ENCODE results near the gene CCL23.
A peak's percentile ranks its signal among the peaks of the same experiment; 100 is the strongest.
"Not testable (repeated sequence)": the region's sequence is repeated elsewhere in the genome, so short reads cannot be mapped to it uniquely, and the experiment has no call there.

CCL23 gene

DNA sequence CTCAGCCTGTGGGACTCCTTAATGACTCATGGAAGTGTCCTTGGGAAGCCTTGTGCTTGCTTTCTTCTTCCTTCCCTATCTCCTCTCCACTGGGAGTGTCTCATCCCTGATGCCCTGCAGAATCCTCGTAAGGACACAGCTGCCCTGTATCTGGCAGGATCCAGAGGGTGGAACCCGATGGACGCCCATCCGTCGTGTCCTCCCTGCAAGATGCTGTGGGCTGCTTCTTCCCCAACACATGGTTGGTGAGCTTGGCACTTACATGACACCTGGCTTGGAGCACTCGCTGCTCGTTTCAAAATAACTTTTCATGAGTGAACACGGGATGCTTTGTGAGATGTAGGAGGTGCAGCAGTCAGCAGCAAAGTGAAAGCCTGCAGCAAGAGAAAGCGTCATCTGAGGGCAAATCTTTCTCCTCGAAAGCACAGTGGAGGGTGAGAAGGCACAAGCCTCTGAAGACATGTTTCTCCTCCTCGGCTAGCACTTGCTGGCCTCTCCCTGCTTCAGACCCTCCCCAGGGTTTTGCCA is 19.7 kb downstream of the CCL23 start:
- no peaks in the 10 kb centered on the region for H3K36me3 Mint-ChIP-seq (ENCODE audit: low read depth)
- no peaks in the 10 kb centered on the region for H3K9me3 Mint-ChIP-seq
- H3K27ac Mint-ChIP-seq: no peak overlapping the region
- no peak for DNase-seq (ENCODE audit: low spot score)
- H3K27me3 Mint-ChIP-seq (ENCODE audit: low read depth): peaks cover 20% of the 10 kb centered on the region
- no peaks in the 10 kb centered on the region for H3K4me1 Mint-ChIP-seq (ENCODE audit: low read depth)
- H3K4me3 Mint-ChIP-seq: no peak overlapping the region

DNA sequence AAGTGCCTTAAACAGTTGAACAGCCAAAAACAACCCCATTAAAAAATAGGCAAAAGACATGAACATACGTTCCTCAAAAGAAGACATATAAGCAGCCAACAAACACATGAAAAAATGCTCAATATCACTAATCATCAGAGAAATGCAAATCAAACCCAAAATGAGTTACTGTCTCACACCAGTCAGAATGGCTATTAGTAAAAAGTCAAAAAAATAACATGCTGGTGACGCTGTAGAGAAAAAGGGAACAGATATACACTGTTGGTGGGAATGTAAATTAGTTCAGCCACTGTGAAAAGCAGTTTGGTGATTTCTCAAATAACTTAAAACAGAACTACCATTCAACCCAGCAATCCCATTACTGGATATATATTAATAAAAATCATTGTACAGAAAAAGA is 22.4 kb downstream of the CCL23 start:
- not testable (repeated sequence) for H3K9me3 Mint-ChIP-seq; H3K4me1 Mint-ChIP-seq (ENCODE audit: low read depth); DNase-seq (ENCODE audit: low spot score); H3K27ac Mint-ChIP-seq; H3K36me3 Mint-ChIP-seq (ENCODE audit: low read depth); H3K4me3 Mint-ChIP-seq
- H3K27me3 Mint-ChIP-seq (ENCODE audit: low read depth): peaks cover 20% of the 10 kb centered on the region

DNA sequence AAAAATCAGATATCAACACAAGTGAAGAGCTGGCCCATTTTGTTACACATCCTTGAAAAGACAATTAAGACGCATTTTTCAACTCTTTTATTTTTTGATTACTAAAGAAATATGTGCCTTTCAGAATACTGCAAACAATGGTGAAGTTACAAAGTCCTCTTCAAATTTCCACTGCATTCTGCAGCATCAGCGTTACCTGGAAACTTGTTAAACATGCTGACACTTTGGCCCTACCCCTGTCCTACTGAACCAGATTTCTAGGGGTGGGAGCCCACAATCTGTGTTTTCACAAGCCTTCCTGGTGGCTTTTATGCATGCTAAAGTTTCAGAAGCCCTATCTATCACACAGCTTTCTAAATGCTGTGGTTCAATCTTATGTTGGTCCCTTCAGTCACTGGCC is 26.7 kb downstream of the CCL23 start:
- Mint-ChIP-seq H3K4me1 (ENCODE audit: low read depth) (no peaks in the 10 kb centered on the region), H3K27me3 (ENCODE audit: low read depth) (peaks cover 16% of the 10 kb centered on the region), H3K9me3 (no peaks in the 10 kb centered on the region), H3K36me3 (ENCODE audit: low read depth) (no peaks in the 10 kb centered on the region), H3K4me3 (no peak overlapping the region), H3K27ac (no peak overlapping the region)
- no peak for DNase-seq (ENCODE audit: low spot score)

DNA sequence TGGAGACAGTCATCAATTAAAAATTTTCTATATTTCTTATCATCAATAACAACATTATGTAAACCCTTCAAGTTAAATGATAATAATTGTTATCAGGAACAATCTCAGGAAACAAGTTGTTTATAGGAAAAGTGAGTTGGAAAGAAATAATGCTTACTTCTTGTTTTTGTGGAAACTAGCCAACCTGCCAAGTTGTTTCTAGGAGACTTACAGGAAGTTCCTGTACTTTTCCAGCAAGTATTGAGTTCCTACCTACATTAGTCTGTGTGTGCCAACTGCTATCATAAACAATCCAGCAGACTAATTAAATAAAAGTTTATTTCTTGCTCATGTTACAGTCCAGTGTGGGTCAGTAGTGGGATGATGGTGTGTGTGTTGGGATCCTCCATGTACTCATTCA is 29.6 kb downstream of the CCL23 start:
- no peaks in the 10 kb centered on the region for H3K4me1 Mint-ChIP-seq (ENCODE audit: low read depth)
- no peak overlapping the region for H3K4me3 Mint-ChIP-seq
- H3K27ac Mint-ChIP-seq: no peak overlapping the region
- H3K9me3 Mint-ChIP-seq: no peaks in the 10 kb centered on the region
- no peak for DNase-seq (ENCODE audit: low spot score)
- H3K36me3 Mint-ChIP-seq (ENCODE audit: low read depth): no peaks in the 10 kb centered on the region
- H3K27me3 Mint-ChIP-seq (ENCODE audit: low read depth): peaks cover 2% of the 10 kb centered on the region

DNA sequence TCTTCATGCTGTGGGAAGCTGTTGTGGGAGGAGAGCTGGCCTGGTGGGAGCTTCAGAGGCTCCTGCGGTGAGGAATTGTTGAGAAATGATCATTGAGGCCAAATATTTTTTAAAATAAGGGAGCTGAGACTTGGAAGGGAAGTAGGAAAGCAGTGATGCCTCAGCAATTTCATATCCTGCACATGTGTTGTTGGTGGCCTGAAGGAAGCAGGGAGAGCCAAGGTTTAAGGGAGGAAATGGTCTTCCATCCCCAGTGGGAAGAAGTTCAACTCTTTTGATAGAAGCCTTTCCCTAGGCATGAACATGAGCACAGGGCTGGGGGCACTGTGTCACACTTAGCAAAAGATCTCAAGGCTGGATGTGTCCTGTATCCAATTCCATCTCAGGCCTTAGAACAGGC is 31.1 kb downstream of the CCL23 start, which contains the start of gene CCL14:
Gene CCL14, minus strand, starts transcription at position 87 of the 400 bp plus-strand sequence. Its CDS starts 80 bp downstream, at position 7.
- no peak for DNase-seq (ENCODE audit: low spot score)
- Mint-ChIP-seq H3K27me3 (ENCODE audit: low read depth) (peaks cover 2% of the 10 kb centered on the region), H3K36me3 (ENCODE audit: low read depth) (no peaks in the 10 kb centered on the region), H3K4me3 (no peak within 1 kb of the TSS), H3K9me3 (no peaks in the 10 kb centered on the region), H3K27ac (no peak within 1 kb of the TSS), H3K4me1 (ENCODE audit: low read depth) (no peaks in the 10 kb centered on the region)

DNA sequence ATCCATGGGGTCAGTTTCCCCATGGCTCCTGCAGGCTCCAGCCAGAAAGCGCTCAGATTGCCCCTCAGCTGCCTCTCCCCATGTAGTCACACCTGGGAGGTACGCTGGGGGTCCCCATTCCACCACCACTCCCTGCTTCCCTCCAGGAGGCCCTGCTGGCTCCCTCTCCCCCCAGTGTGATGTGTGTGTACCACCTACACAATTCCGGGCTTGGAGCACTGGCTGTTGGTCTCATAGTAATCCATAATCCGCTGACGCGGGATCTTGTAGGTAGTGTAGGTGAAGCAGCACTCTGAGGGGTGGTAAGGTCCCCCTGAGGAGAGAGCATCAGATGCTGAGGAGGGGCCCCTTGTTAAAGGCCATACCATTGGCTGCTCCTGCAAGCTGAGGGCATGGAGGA is 33.6 kb downstream of the CCL23 start:
- no peak overlapping the region for H3K4me3 Mint-ChIP-seq
- H3K36me3 Mint-ChIP-seq (ENCODE audit: low read depth): no peaks in the 10 kb centered on the region
- DNase-seq (ENCODE audit: low spot score): no peak
- H3K27ac Mint-ChIP-seq: peak overlapping the region; percentile 27
- H3K4me1 Mint-ChIP-seq (ENCODE audit: low read depth): no peaks in the 10 kb centered on the region
- peaks cover 4% of the 10 kb centered on the region for H3K27me3 Mint-ChIP-seq (ENCODE audit: low read depth)
- no peaks in the 10 kb centered on the region for H3K9me3 Mint-ChIP-seq

DNA sequence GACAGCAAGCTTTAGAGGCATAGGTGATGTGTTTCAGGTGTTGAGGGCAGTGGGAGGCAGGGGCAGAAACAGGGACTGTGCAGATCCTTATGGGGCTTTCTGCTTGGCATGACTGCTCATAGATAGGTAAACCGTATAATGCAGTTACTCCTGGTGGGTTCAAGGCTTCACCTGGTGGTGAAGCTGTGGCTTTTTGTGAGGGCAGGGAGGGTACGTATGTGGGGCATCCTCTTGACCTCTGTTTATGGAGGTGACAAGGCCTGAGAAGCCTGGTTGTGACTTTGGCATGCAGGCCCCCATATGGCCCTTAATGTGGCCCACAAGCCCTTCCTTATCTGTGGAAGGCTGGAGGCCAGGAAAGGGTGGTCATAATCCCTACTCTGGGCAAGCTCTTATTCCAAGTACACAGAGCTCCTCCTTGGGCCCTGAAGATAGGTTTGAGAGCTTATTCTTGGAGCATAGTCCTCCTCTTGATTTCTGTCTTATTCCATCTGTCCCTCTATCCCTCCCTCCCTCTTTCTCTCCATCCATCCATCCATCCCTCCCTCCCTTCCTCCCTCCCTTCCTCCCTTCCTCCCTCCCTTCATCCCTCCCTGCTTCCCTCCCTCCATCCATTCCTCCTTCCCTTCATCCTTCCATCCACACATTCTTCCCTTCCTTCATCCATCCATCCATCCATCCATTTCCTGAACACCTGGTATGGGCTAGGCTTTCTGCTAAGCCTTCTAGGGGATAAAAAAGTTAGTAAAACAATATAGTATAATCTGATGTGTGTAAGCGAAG is 35.2 kb downstream of the CCL23 start:
- no peaks in the 10 kb centered on the region for H3K36me3 Mint-ChIP-seq (ENCODE audit: low read depth)
- no peak for DNase-seq (ENCODE audit: low spot score)
- H3K9me3 Mint-ChIP-seq: no peaks in the 10 kb centered on the region
- no peak overlapping the region for H3K27ac Mint-ChIP-seq
- no peaks in the 10 kb centered on the region for H3K4me1 Mint-ChIP-seq (ENCODE audit: low read depth)
- no peak overlapping the region for H3K4me3 Mint-ChIP-seq
- peaks cover 6% of the 10 kb centered on the region for H3K27me3 Mint-ChIP-seq (ENCODE audit: low read depth)

DNA sequence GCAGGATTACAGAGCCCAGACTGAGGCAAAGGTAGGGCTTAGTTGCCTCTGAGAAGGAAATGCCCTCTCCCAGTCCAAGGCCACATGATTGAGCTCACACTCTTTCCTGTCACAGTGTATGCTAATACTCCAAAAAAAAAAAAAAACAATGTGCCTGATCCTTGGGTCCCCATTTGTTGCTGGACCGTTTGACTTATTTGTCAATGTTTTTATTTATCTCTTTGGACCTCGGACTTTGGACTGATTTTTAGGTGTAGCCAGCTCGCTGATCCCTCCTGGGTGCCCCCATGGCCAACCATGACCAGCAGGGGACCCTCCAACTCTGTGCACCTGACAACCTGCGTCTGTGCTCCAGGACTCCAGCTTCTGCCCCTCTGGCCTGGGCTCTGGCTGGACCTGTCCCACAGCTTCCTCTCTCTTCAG is 35.9 kb downstream of the CCL23 start:
- Mint-ChIP-seq H3K36me3 (ENCODE audit: low read depth) (no peaks in the 10 kb centered on the region), H3K27me3 (ENCODE audit: low read depth) (peaks cover 6% of the 10 kb centered on the region), H3K27ac (no peak overlapping the region), H3K4me1 (ENCODE audit: low read depth) (no peaks in the 10 kb centered on the region), H3K4me3 (no peak overlapping the region), H3K9me3 (no peaks in the 10 kb centered on the region)
- no peak for DNase-seq (ENCODE audit: low spot score)

- no peak within 1 kb of the TSS for H3K27ac Mint-ChIP-seq
- DNase-seq (ENCODE audit: low spot score): no peak
- no peaks in the 10 kb centered on the region for H3K36me3 Mint-ChIP-seq (ENCODE audit: low read depth)
- no peaks in the 10 kb centered on the region for H3K4me1 Mint-ChIP-seq (ENCODE audit: low read depth)
- no peak within 1 kb of the TSS for H3K4me3 Mint-ChIP-seq
- H3K27me3 Mint-ChIP-seq (ENCODE audit: low read depth): peaks cover 6% of the 10 kb centered on the region
- H3K9me3 Mint-ChIP-seq: no peaks in the 10 kb centered on the region
Measured at GRCh38 chr17:35981246-35981645, 36.5 kb downstream of the CCL23 start, which contains the start of gene CCL16. TSS of gene CCL16 (minus strand) at chr17:35981497. CDS start at chr17:35981420, 77 bp downstream.

GRCh38 chr17:35978346-35978745 is 39.4 kb downstream of the CCL23 start:
- no peaks in the 10 kb centered on the region for H3K4me1 Mint-ChIP-seq (ENCODE audit: low read depth)
- no peak overlapping the region for H3K27ac Mint-ChIP-seq
- H3K36me3 Mint-ChIP-seq (ENCODE audit: low read depth): no peaks in the 10 kb centered on the region
- H3K9me3 Mint-ChIP-seq: no peaks in the 10 kb centered on the region
- peaks cover 6% of the 10 kb centered on the region for H3K27me3 Mint-ChIP-seq (ENCODE audit: low read depth)
- DNase-seq (ENCODE audit: low spot score): no peak
- no peak overlapping the region for H3K4me3 Mint-ChIP-seq

- no peaks in the 10 kb centered on the region for H3K9me3 Mint-ChIP-seq
- no peak overlapping the region for H3K27ac Mint-ChIP-seq
- no peaks in the 10 kb centered on the region for H3K4me1 Mint-ChIP-seq (ENCODE audit: low read depth)
- H3K36me3 Mint-ChIP-seq (ENCODE audit: low read depth): no peaks in the 10 kb centered on the region
- peaks cover 6% of the 10 kb centered on the region for H3K27me3 Mint-ChIP-seq (ENCODE audit: low read depth)
- no peak for DNase-seq (ENCODE audit: low spot score)
- no peak overlapping the region for H3K4me3 Mint-ChIP-seq
Measured at GRCh38 chr17:35977509-35977908, 40.3 kb downstream of the CCL23 start.

GRCh38 chr17:35973333-35974260 is 44.2 kb downstream of the CCL23 start:
- Mint-ChIP-seq H3K4me1 (ENCODE audit: low read depth) (no peaks in the 10 kb centered on the region), H3K27me3 (ENCODE audit: low read depth) (peaks cover 9% of the 10 kb centered on the region), H3K9me3 (no peaks in the 10 kb centered on the region), H3K36me3 (ENCODE audit: low read depth) (no peaks in the 10 kb centered on the region), H3K27ac (no peak overlapping the region), H3K4me3 (no peak overlapping the region)
- no peak for DNase-seq (ENCODE audit: low spot score)

GRCh38 chr17:35972945-35973332 is 44.8 kb downstream of the CCL23 start:
- Mint-ChIP-seq H3K36me3 (ENCODE audit: low read depth) (no peaks in the 10 kb centered on the region), H3K4me3 (no peak overlapping the region), H3K4me1 (ENCODE audit: low read depth) (no peaks in the 10 kb centered on the region), H3K27ac (no peak overlapping the region), H3K9me3 (no peaks in the 10 kb centered on the region), H3K27me3 (ENCODE audit: low read depth) (peaks cover 9% of the 10 kb centered on the region)
- no peak for DNase-seq (ENCODE audit: low spot score)

GRCh38 chr17:35972535-35972934 is 45.2 kb downstream of the CCL23 start:
- Mint-ChIP-seq H3K4me1 (ENCODE audit: low read depth) (no peaks in the 10 kb centered on the region), H3K9me3 (no peaks in the 10 kb centered on the region), H3K36me3 (ENCODE audit: low read depth) (no peaks in the 10 kb centered on the region), H3K4me3 (no peak overlapping the region), H3K27me3 (ENCODE audit: low read depth) (peaks cover 9% of the 10 kb centered on the region), H3K27ac (no peak overlapping the region)
- DNase-seq (ENCODE audit: low spot score): no peak
